ENCODE measurements around the gene RIMS4. TPM values are rescaled to one million over a fixed set of nuclear protein-coding genes. Genes with fewer than 3 reads are reported as not detected.

Gene RIMS4
- total and polyA plus RNA-seq, 4 donors, result not detected

GRCh38 chr20:44750081-44750805, 60.1 kb downstream of the RIMS4 start:
- Histone ChIP-seq H3K4me1 (ENCODE audit: control insufficient read depth in 4 of 4, insufficient read depth in 4 of 4, low read length in 3 of 4) (peaks cover 7 to 14% (median 8%) of the 10 kb centered on the region in 4 donors), H3K36me3 (ENCODE audit: control insufficient read depth in 4 of 4, insufficient read depth in 3 of 4, low read depth in 1 of 4, low read length in 3 of 4) (no peaks in the 10 kb centered on the region), H3K4me3 (ENCODE audit: low read depth in 1 of 3, low read length in 3 of 3) (no peak overlapping the region), H3K27me3 (ENCODE audit: control insufficient read depth in 4 of 4, insufficient read depth in 4 of 4, low read length in 3 of 4) (no peaks in the 10 kb centered on the region), H3K27ac (ENCODE audit: low read depth in 1 of 2, low read length in 2 of 2) (no peak overlapping the region), H3K9me3 (ENCODE audit: control insufficient read depth in 4 of 4, low read length in 3 of 4) (no peaks in the 10 kb centered on the region), H3K9ac (ENCODE audit: low read depth in 1 of 2, low read length in 2 of 2) (no peak overlapping the region)
- 37% methylated on average over 73 of the region's 73 CpGs for WGBS
- DNase-seq (ENCODE audit: low spot score), result no peak
- TF ChIP-seq JUND (IDR thresholded peaks at IDR 0.05) (no peak), TAF1 (conservative IDR thresholded peaks at IDR 0.05) (no peak), FOXA2 (IDR thresholded peaks at IDR 0.05) (no peak), HNF4A (conservative IDR thresholded peaks at IDR 0.05) (no peak), SP1 (IDR thresholded peaks at IDR 0.05) (no peak), RAD21 (IDR thresholded peaks at IDR 0.05) (no peak), GABPA (IDR thresholded peaks at IDR 0.05 in 1 of 2, conservative IDR thresholded peaks at IDR 0.05 in 1 of 2) (no peak), HNF4G (IDR thresholded peaks at IDR 0.05) (no peak), ATF3 (IDR thresholded peaks at IDR 0.05) (no peak)

GRCh38 chr20:44748005-44748370, 62.4 kb downstream of the RIMS4 start:
- TF ChIP-seq SP1 (IDR thresholded peaks at IDR 0.05), result no peak
- TF ChIP-seq HNF4G (IDR thresholded peaks at IDR 0.05), result no peak
- TF ChIP-seq EGR1 (IDR thresholded peaks at IDR 0.05; ENCODE audit: low read depth in 2 of 2), result no peak
- no peak for TF ChIP-seq JUND (IDR thresholded peaks at IDR 0.05)
- no peak for TF ChIP-seq ATF3 (IDR thresholded peaks at IDR 0.05)
- TF ChIP-seq RAD21 (IDR thresholded peaks at IDR 0.05), result no peak
- TF ChIP-seq MAX (IDR thresholded peaks at IDR 0.05), result no peak
- TF ChIP-seq RXRA (IDR thresholded peaks at IDR 0.05), result no peak
- no peak for TF ChIP-seq HNF4A (conservative IDR thresholded peaks at IDR 0.05)
- no peak for TF ChIP-seq YY1 (IDR thresholded peaks at IDR 0.05)
- no peaks in the 10 kb centered on the region for H3K27me3 ChIP-seq (ENCODE audit: control insufficient read depth in 4 of 4, insufficient read depth in 4 of 4, low read length in 3 of 4)
- no peaks in the 10 kb centered on the region for H3K9me3 ChIP-seq (ENCODE audit: control insufficient read depth in 4 of 4, low read length in 3 of 4)
- peaks cover 7 to 14% (median 8%) of the 10 kb centered on the region in 4 donors for H3K4me1 ChIP-seq (ENCODE audit: control insufficient read depth in 4 of 4, insufficient read depth in 4 of 4, low read length in 3 of 4)
- H3K27ac ChIP-seq (ENCODE audit: low read depth in 1 of 2, low read length in 2 of 2), result no peak overlapping the region
- H3K4me3 ChIP-seq (ENCODE audit: low read depth in 1 of 3, low read length in 3 of 3), result no peak overlapping the region
- WGBS, result 87% methylated on average over 3 of the region's 3 CpGs
- no peaks in the 10 kb centered on the region for H3K36me3 ChIP-seq (ENCODE audit: control insufficient read depth in 4 of 4, insufficient read depth in 3 of 4, low read depth in 1 of 4, low read length in 3 of 4)
- no peak for DNase-seq (ENCODE audit: low spot score)
- no peak overlapping the region for H3K9ac ChIP-seq (ENCODE audit: low read depth in 1 of 2, low read length in 2 of 2)

GRCh38 chr20:44747166-44748004, 63.0 kb downstream of the RIMS4 start:
- Histone ChIP-seq H3K4me3 (ENCODE audit: low read depth in 1 of 3, low read length in 3 of 3) (no peak overlapping the region), H3K9ac (ENCODE audit: low read depth in 1 of 2, low read length in 2 of 2) (no peak overlapping the region), H3K4me1 (ENCODE audit: control insufficient read depth in 4 of 4, insufficient read depth in 4 of 4, low read length in 3 of 4) (peaks cover 7 to 14% (median 8%) of the 10 kb centered on the region in 4 donors), H3K36me3 (ENCODE audit: control insufficient read depth in 4 of 4, insufficient read depth in 3 of 4, low read depth in 1 of 4, low read length in 3 of 4) (no peaks in the 10 kb centered on the region), H3K9me3 (ENCODE audit: control insufficient read depth in 4 of 4, low read length in 3 of 4) (no peaks in the 10 kb centered on the region), H3K27ac (ENCODE audit: low read depth in 1 of 2, low read length in 2 of 2) (no peak overlapping the region), H3K27me3 (ENCODE audit: control insufficient read depth in 4 of 4, insufficient read depth in 4 of 4, low read length in 3 of 4) (no peaks in the 10 kb centered on the region)
- DNase-seq (ENCODE audit: low spot score), result peak; percentile 62
- 22% methylated on average over 5 of the region's 5 CpGs for WGBS
- peak; percentile 49 to 72 for TF ChIP-seq RAD21 (IDR thresholded peaks at IDR 0.05)
- no peak for TF ChIP-seq FOXA1 (IDR thresholded peaks at IDR 0.05)
- TF ChIP-seq FOXA2 (IDR thresholded peaks at IDR 0.05), result no peak
- TF ChIP-seq YY1 (IDR thresholded peaks at IDR 0.05), result no peak
- TF ChIP-seq REST (IDR thresholded peaks at IDR 0.05), result no peak
- peak; percentile 46 for TF ChIP-seq CTCF (IDR thresholded peaks at IDR 0.05; ENCODE audit: low read depth, low read length, missing input control)
- no peak for TF ChIP-seq GABPA (IDR thresholded peaks at IDR 0.05 in 1 of 2, conservative IDR thresholded peaks at IDR 0.05 in 1 of 2)
- TF ChIP-seq ATF3 (IDR thresholded peaks at IDR 0.05), result no peak

Data from liver (tissue), 9 donors.